DND-41 (cell line): ENCODE measurements around the gene GPRC5A.
"Not testable (repeated sequence)": the region's sequence is repeated elsewhere in the genome, so short reads cannot be mapped to it uniquely, and the experiment has no call there.

Experiments
- ATAC-seq: fragments of 200-7000 bp; cut with Tn5 transposase; 3 replicates; pipeline ENCODE4 v1.9.1; 2021; ENCODE audit warnings: low read depth; ENCODE audit not compliant: insufficient read depth
- DNase-seq: peaks from one replicate; pipeline ENCODE4 v3.0.0-alpha.2; 2020
- H2AFZ ChIP-seq: 2 replicates; pipeline ENCODE4 v1.6.0; 2012; ENCODE audit warnings: low read depth, low read length
- H3K27ac ChIP-seq: 2 replicates; pipeline ENCODE4 v1.5.1; 2012; ENCODE audit warnings: low read length, inconsistent platforms
- H3K27me3 ChIP-seq: fragments of 200-600 bp; sonication (generic); 2 replicates; pipeline ENCODE4 v1.6.0; 2012; ENCODE audit warnings: low read length, mild to moderate bottlenecking, inconsistent platforms; ENCODE audit not compliant: insufficient read depth, poor library complexity
- H3K36me3 ChIP-seq: 2 replicates; pipeline ENCODE4 v1.5.1; 2012; ENCODE audit warnings: low read length, inconsistent platforms; ENCODE audit not compliant: insufficient read depth
- H3K4me1 ChIP-seq: 2 replicates; pipeline ENCODE4 v1.5.1; 2012; ENCODE audit warnings: mild to moderate bottlenecking, low read length; ENCODE audit not compliant: insufficient read depth
- H3K4me2 ChIP-seq: 2 replicates; pipeline ENCODE4 v1.6.0; 2012; ENCODE audit warnings: mild to moderate bottlenecking, moderate library complexity, low read length, inconsistent platforms; ENCODE audit not compliant: insufficient read depth
- H3K4me3 ChIP-seq, 2 experiments: fragments of 200-600 bp in 1 of 2; shearing (Covaris generic) in 1 of 2; 2 replicates each; pipeline ENCODE4 v1.5.1; 2012 to 2016; ENCODE audit warnings: inconsistent platforms in 2 of 2, low read length in 2 of 2, mild to moderate bottlenecking in 2 of 2, low read depth in 1 of 2, moderate library complexity in 1 of 2
- H3K79me2 ChIP-seq: 2 replicates; pipeline ENCODE4 v1.6.0; 2012; ENCODE audit warnings: low read length, inconsistent platforms; ENCODE audit not compliant: insufficient read depth
- H3K9ac ChIP-seq: 2 replicates; pipeline ENCODE4 v1.6.0; 2012; ENCODE audit warnings: low read depth, mild to moderate bottlenecking, inconsistent platforms, low read length, moderate library complexity
- H3K9me3 ChIP-seq: 2 replicates; pipeline ENCODE4 v1.5.1; 2012; ENCODE audit warnings: low read length, moderate library complexity, mild to moderate bottlenecking, inconsistent platforms; ENCODE audit not compliant: insufficient read depth, severe bottlenecking
- H4K20me1 ChIP-seq: 2 replicates; pipeline ENCODE4 v1.6.0; 2012; ENCODE audit warnings: low read length; ENCODE audit not compliant: insufficient read depth
- EZH2 ChIP-seq: IDR thresholded peaks from 3 replicates; pipeline ENCODE4 v1.6.1; 2012; ENCODE audit warnings: borderline replicate concordance, low read depth, mild to moderate bottlenecking, moderate library complexity, low read length, inconsistent platforms; ENCODE audit not compliant: severe bottlenecking
- TF ChIP-seq, protein P1 (sequence below): IDR thresholded peaks from 2 replicates; pipeline ENCODE4 v1.5.1; 2012; ENCODE audit warnings: borderline replicate concordance, low read length, moderate library complexity, mild to moderate bottlenecking; ENCODE audit not compliant: poor library complexity, severe bottlenecking; ENCODE audit errors: extremely low read depth

The GPRC5A gene

DNA sequence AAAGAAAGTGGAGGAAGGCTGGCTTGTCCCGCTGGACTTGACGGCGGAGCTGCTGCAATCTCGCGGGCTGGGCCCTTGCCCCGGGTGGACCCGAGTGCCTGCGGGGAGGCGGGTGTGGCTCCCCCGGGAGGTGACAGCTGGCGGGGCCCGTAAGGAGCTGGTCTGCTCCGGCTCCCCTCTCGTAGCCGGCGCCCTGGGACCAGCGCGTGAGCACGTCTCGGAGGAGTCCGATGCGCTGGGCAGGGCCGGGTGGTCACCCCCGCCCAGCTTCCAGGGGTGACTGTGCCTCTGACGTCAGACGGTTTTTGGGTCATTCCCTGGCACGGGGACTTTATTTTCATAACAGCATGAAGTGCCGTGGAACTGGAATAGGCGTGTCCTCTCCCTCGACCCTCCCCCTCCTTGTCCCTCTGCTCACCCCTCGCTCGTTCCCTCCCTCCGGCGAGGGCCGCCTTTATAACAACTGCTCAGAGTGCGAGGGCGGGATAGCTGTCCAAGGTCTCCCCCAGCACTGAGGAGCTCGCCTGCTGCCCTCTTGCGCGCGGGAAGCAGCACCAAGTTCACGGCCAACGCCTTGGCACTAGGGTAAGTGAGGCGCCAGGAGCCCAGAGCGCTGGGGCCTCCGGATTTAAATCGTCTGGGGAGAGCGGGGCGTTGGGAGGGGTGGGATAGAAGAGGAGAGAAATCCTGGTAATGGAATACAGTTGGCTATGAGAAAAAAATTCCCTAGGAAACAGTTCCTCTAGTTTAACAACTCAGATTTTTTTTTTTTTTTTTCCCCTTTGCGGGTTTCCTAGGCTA, at the start of gene GPRC5A:
GPRC5A (plus strand) TSS at position 483 of the 801 bp plus-strand sequence. CDS start 16,688 bp downstream, outside the sequence.
- ATAC-seq (no peak), DNase-seq (no peak)
- H4K20me1 ChIP-seq = no peaks in the 10 kb centered on the region
- H3K4me3 ChIP-seq = no peak within 1 kb of the TSS
- no peak within 1 kb of the TSS for H3K9ac ChIP-seq
- no peak within 1 kb of the TSS for H3K4me2 ChIP-seq
- H3K27ac ChIP-seq = no peak within 1 kb of the TSS
- H3K36me3 ChIP-seq = no peaks in the 10 kb centered on the region
- no peak for TF ChIP-seq EZH2
- TF ChIP-seq, protein P1, sequence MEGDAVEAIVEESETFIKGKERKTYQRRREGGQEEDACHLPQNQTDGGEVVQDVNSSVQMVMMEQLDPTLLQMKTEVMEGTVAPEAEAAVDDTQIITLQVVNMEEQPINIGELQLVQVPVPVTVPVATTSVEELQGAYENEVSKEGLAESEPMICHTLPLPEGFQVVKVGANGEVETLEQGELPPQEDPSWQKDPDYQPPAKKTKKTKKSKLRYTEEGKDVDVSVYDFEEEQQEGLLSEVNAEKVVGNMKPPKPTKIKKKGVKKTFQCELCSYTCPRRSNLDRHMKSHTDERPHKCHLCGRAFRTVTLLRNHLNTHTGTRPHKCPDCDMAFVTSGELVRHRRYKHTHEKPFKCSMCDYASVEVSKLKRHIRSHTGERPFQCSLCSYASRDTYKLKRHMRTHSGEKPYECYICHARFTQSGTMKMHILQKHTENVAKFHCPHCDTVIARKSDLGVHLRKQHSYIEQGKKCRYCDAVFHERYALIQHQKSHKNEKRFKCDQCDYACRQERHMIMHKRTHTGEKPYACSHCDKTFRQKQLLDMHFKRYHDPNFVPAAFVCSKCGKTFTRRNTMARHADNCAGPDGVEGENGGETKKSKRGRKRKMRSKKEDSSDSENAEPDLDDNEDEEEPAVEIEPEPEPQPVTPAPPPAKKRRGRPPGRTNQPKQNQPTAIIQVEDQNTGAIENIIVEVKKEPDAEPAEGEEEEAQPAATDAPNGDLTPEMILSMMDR = no peak
- H3K79me2 ChIP-seq = no peaks in the 10 kb centered on the region
- no peak within 1 kb of the TSS for H2AFZ ChIP-seq
- peaks cover 3% of the 10 kb centered on the region for H3K27me3 ChIP-seq
- H3K4me1 ChIP-seq = no peaks in the 10 kb centered on the region
- H3K9me3 ChIP-seq = no peaks in the 10 kb centered on the region

DNA sequence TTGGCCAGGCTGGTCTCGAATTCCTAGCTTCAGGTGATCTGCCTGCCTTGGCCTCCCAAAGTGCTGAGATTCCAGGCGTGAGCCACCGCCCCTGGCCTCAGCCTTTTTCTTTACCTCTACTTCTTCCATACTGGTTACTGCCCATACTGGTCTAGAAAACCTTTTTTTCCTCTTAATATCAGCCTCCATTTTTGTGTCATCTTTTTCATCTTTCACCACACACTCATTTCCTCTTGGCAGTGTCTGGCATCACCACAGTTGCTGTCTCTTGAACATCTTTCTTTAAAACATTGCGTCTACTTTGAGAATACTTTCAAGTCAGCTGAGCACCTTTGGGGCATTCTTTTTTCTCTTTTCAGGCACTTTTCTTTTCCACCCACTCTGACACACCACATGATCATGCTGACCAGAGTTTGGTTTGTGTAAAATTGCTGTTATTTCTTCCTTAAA, 45.5 kb upstream of the GPRC5A start:
- Histone ChIP-seq H3K27me3 (no peaks in the 10 kb centered on the region), H4K20me1 (no peaks in the 10 kb centered on the region), H3K9me3 (no peaks in the 10 kb centered on the region), H3K36me3 (no peaks in the 10 kb centered on the region), H2AFZ (no peak overlapping the region), H3K4me1 (no peaks in the 10 kb centered on the region), H3K27ac (no peak overlapping the region), H3K79me2 (no peaks in the 10 kb centered on the region), H3K4me3 (no peak overlapping the region), H3K4me2 (no peak overlapping the region), H3K9ac (no peak overlapping the region)
- ATAC-seq (no peak), DNase-seq (no peak)
- TF ChIP-seq, protein P1 = no peak
- TF ChIP-seq EZH2 = no peak

- not testable (repeated sequence) for H4K20me1 ChIP-seq, H3K27me3 ChIP-seq, H3K79me2 ChIP-seq, H3K9me3 ChIP-seq, H3K4me2 ChIP-seq, H3K27ac ChIP-seq, H3K4me1 ChIP-seq, H2AFZ ChIP-seq, H3K9ac ChIP-seq, H3K36me3 ChIP-seq, H3K4me3 ChIP-seq
- ATAC-seq = peak; percentile 73
- peak; percentile 38 for DNase-seq
These were observed 44.6 kb upstream of the GPRC5A start for GRCh38 chr12:12846780-12847179.

- Histone ChIP-seq H3K36me3 (no peaks in the 10 kb centered on the region), H3K27me3 (no peaks in the 10 kb centered on the region), H3K9me3 (no peaks in the 10 kb centered on the region), H3K27ac (no peak overlapping the region), H4K20me1 (no peaks in the 10 kb centered on the region), H3K79me2 (no peaks in the 10 kb centered on the region), H3K4me3 (no peak overlapping the region), H3K4me1 (no peaks in the 10 kb centered on the region), H2AFZ (no peak overlapping the region), H3K9ac (no peak overlapping the region), H3K4me2 (no peak overlapping the region)
- ATAC-seq = no peak
- no peak for TF ChIP-seq EZH2
- TF ChIP-seq, protein P1 = no peak
- no peak for DNase-seq
These were observed 37.9 kb upstream of the GPRC5A start for GRCh38 chr12:12853435-12853834.
